ENCODE data around the gene OR7G2.
"Not testable (repeated sequence)": the region's sequence is repeated elsewhere in the genome, so short reads cannot be mapped to it uniquely, and the experiment has no call there.

OR7G2 gene

DNA sequence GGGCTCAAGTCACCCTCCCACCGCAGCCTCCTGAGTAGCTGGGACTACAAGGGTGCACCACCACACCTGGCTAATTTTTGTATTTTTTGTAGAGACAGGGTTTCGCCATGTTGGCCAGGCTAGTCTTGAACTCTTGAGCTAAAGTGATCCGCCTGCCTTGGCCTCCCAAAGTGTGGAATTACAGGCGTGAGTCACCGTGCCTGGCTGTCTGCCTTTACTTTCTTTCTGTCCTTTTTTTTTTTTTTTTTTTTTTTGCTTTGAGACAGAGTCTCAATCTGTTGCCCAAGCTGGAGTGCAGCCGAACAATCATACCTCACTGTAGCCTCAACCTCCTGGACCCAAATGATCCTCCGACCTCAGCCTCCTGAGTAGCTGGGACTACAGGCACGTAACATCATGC lies 45.4 kb downstream of the OR7G2 start:
- TF ChIP-seq, protein P1, sequence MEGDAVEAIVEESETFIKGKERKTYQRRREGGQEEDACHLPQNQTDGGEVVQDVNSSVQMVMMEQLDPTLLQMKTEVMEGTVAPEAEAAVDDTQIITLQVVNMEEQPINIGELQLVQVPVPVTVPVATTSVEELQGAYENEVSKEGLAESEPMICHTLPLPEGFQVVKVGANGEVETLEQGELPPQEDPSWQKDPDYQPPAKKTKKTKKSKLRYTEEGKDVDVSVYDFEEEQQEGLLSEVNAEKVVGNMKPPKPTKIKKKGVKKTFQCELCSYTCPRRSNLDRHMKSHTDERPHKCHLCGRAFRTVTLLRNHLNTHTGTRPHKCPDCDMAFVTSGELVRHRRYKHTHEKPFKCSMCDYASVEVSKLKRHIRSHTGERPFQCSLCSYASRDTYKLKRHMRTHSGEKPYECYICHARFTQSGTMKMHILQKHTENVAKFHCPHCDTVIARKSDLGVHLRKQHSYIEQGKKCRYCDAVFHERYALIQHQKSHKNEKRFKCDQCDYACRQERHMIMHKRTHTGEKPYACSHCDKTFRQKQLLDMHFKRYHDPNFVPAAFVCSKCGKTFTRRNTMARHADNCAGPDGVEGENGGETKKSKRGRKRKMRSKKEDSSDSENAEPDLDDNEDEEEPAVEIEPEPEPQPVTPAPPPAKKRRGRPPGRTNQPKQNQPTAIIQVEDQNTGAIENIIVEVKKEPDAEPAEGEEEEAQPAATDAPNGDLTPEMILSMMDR (IDR thresholded peaks at IDR 0.05; ENCODE audit: borderline replicate concordance, control extremely low read depth, extremely low read depth, insufficient read depth, missing control alignments) = no peak
- no peak for DNase-seq (ENCODE audit: low spot score)
- in situ Hi-C loops (cut with MboI; ENCODE audit: low sequenced_read_pairs, unreplicated experiment) = no loop called here

DNA sequence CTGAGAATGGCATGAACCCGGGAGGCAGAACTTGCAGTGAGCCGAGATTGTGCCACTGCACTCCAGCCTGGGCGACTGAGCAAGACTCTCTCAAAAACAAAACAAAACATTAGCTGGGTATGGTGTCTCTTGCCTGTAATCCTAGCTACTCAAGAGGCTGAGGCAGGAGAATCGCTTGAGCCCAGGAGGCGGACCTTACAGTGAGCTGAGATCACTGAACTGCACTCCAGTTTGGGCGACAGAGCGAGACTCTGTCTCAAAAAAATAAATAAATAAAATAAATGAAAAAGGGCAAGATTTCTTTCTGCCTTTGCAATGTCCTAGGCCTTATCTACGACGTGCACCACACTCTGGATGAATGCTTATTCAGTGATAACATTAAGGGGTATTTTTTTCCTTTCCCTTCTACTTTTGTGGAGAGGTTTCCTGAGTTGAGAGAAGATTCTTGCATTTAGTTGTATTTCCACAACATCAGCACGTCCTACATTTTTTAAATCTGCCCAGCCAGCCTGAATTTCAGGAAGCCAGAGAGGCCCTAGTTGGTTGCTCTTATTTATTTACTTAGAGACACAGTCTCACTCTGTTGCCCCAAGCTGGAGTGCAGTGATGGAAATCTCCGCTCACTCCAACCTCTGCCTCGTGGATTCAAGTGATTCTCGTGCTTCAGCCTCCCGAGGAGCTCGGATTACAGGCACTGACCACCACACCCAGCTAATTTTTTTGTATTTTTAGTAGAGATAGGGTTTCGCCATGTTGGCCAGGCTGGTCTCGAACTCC lies 46.5 kb downstream of the OR7G2 start:
- TF ChIP-seq, protein P1 (IDR thresholded peaks at IDR 0.05; ENCODE audit: borderline replicate concordance, control extremely low read depth, extremely low read depth, insufficient read depth, missing control alignments) = no peak
- DNase-seq (ENCODE audit: low spot score) = no peak
- in situ Hi-C loops (cut with MboI; ENCODE audit: low sequenced_read_pairs, unreplicated experiment) = no loop called here

DNA sequence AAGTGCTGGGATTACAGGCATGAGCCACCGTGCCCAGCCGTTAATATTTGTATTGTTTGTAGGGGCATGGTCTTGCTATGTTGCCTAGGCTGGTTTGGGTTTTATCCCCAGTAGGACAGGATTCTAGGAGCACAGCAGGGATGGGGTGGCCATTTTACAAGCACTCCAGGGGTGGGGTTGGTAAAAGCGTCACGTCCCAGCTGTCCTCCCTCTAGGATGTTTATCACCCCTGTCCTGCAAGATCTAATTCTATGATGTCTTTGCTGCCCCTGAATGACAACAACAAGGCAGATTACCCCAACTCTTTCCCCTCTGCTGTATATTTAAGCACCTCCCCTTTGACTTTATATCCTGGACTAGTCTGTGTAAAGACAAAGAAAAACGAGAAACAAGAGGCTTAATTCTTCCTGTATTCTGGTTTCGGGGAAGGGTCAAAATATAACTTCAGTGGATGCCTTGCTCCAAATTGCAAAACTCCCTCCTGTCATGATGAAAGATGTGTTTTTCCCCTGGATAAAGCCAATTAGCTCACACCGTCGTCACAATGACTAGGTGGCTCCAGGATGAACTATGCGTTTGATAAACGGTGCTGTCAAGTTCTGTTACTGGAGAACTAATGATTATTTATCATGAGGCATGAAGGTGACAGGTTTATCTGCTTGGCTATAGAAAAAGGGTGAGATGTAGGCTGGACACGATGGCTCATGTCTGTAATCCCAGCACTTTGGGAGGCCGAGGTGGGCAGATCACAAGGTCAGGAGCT lies 48.2 kb downstream of the OR7G2 start:
- in situ Hi-C loops (cut with MboI; ENCODE audit: low sequenced_read_pairs, unreplicated experiment) = no loop called here
- TF ChIP-seq, protein P1 (IDR thresholded peaks at IDR 0.05; ENCODE audit: borderline replicate concordance, control extremely low read depth, extremely low read depth, insufficient read depth, missing control alignments) = no peak

DNA sequence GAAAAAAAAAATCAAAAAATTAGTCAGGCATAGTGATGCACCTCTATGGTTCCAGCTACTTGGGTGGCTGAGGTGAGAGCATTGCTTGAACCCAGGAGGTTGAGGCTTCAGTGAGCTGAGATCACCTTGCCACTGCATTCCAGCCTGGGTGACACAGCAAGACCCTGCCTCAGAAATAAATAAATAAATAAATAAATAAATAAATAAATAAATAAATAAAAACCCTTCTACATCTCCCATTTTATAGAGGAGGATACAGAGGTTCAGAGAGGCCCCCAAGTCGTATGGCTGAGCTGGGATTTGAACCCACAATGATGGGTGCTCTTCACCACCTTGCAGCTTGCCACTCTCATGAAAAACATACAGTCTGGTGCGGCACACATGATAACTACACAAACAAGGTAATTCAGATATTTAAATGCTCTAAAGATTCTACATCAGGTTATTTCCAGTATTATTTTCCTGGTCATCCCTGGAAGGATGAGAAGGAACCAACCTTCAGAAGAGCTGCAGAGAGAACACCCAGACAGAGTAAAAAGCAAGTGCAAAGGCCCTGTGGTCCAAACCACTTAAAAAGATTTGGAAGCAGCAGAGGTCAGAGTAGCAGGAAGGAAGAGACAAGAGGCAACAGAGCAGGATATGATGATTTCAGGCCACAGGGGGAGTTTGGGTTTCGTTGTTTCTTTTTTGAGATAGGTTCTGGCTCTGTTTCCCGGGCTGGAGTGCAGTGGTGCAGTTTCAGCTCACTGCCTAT lies 49.6 kb downstream of the OR7G2 start:
- DNase-seq (ENCODE audit: low spot score) = no peak
- TF ChIP-seq, protein P1 (IDR thresholded peaks at IDR 0.05; ENCODE audit: borderline replicate concordance, control extremely low read depth, extremely low read depth, insufficient read depth, missing control alignments) = no peak
- in situ Hi-C loops (cut with MboI; ENCODE audit: low sequenced_read_pairs, unreplicated experiment) = no loop called here

More for the DNA sequence above, 48.2 kb downstream of the OR7G2 start:
- no peak for DNase-seq (ENCODE audit: low spot score)

DNA sequence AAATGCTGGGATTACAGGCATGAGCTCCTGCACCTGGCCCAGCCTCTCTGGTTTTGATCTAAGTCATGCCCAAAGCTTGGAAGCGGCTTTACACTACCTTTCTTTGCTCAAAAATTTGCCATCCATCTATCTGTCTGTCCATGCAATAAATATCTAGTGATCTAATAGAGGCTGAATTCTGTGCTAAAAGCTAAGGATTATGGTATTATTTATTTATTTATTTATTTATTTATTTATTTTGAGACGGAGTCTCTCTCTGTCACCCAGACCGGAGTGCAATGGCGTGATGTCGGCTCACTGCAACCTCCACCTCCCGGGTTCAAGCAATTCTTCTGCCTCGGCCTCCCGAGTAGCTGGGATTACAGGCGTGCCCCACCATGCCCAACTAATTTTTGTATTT lies 51.1 kb downstream of the OR7G2 start:
- DNase-seq (ENCODE audit: low spot score); in situ Hi-C loops (cut with MboI; ENCODE audit: low sequenced_read_pairs, unreplicated experiment): not testable (repeated sequence)

DNA sequence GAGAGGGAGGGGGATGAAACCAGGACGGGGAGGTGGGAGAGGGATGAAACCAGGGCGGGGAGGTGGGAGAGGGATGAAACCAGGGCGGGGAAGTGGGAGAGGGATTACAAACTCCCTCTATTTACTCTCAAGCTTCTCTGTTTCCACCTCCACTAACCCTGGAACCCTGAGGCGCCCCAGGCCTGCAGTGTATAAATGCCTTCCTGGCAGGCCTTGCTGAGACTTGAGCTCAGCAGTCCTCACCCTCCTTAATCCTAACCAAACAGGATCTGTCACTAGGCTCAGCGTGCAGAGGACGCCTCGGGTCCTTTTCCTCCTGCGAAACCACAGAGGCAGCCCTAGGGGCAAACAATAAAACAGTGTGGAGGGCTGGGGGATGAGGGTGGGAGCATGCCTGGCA lies 52.5 kb downstream of the OR7G2 start:
- no peak for DNase-seq (ENCODE audit: low spot score)
- in situ Hi-C loops (cut with MboI; ENCODE audit: low sequenced_read_pairs, unreplicated experiment) = no loop called here
- TF ChIP-seq, protein P1 (IDR thresholded peaks at IDR 0.05; ENCODE audit: borderline replicate concordance, control extremely low read depth, extremely low read depth, insufficient read depth, missing control alignments) = no peak

Data from GM13976 (cell line).